Activated T-cell treated with anti-CD3 and anti-CD28 coated beads for 24 hours (primary cell): Measurements from ENCODE around the gene GRM1.

ENCODE experiments used
- DNase-seq: peaks from one replicate; pipeline ENCODE4 v3.0.0-alpha.2; 2020; ENCODE audit warnings: low read depth

GRM1 gene

DNA sequence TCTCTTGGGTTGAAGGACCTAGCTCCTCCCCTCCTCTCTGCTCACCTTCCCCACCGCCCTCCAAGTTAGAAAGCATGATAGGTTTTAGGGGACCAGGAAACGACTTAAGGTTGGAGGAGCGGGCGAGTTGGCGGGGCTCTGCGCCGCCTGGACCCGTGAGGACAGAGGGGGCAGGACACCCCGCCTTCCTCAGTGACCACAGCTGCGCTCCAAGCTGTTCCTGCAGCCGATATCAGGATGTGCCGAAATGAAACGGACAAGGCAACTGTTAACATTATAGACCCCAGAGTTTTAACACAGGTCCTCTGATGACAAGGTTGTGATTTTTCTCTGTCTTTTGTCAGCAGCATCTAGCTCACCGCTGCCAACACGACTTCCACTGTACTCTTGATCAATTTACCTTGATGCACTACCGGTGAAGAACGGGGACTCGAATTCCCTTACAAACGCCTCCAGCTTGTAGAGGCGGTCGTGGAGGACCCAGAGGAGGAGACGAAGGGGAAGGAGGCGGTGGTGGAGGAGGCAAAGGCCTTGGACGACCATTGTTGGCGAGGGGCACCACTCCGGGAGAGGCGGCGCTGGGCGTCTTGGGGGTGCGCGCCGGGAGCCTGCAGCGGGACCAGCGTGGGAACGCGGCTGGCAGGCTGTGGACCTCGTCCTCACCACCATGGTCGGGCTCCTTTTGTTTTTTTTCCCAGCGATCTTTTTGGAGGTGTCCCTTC is at the start of gene GRM1:
Gene GRM1 (plus strand): TSS at position 212 of the 722 bp plus-strand sequence. CDS start 456 bp downstream, at position 668.
- DNase-seq = no peak

DNA sequence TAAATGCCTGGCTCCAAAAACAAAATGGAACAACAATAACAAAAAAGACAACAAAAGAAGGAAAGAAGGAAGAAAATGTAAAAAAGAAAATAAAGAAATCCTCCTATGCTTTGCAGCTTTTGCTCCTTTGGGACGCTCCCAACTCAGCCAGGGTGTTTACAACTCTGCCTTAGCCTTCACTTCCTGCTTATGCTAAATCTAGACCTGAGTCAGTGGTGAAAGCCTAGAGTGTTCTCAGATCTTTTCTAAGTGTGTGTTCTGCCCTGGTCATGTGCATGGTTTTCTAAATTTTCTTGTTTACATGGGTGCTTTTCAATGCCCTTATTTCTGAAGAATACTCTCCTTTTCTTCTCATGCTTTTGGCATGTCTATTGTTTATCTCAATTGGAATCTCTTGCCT is 19.5 kb upstream of the GRM1 start:
- DNase-seq = no peak

- DNase-seq = no peak
Observed at GRCh38 chr6:146014233-146014632, 14.6 kb upstream of the GRM1 start.

DNA sequence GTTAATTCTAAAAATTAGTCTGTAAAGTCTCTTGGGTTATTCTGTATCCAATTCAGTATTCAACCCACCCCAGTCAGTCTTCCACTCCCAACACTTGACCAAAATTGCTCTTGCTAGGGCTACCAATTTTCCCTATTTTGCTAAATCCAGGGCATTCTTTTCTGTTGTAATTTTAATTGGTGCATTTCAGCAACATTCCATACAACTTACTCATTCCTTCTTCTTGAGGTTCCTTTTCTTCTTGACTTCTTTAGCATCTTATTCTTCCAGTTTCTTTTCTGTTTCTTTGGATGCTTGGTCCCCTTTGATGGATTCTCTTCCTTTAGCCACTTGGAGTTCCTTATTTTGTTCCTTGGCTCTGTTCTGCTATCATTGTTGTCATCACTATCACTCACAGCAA is 11.2 kb upstream of the GRM1 start:
- no peak for DNase-seq

DNA sequence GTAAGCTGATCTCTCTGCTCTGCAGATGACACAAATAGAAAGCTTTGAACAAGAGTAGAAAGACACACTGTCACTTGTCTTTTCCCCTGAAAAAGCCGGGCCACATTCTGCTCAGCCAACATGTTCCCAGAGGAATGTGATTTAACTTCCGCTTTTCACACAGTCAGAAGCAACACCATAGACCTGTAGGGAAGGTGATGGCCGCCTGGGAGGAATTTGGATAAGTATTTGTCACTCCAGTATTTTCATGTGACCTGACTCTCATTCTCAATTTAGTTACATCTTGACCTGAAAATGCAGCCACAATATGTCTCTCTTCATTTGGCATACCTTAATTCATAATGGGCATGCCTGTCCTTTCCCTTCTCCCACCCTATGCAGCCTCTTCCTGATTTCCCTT is 2.0 kb upstream of the GRM1 start:
- no peak for DNase-seq

- DNase-seq = no peak
Observed at GRCh38 chr6:146027586-146028251, 1.1 kb upstream of the GRM1 start.

DNA sequence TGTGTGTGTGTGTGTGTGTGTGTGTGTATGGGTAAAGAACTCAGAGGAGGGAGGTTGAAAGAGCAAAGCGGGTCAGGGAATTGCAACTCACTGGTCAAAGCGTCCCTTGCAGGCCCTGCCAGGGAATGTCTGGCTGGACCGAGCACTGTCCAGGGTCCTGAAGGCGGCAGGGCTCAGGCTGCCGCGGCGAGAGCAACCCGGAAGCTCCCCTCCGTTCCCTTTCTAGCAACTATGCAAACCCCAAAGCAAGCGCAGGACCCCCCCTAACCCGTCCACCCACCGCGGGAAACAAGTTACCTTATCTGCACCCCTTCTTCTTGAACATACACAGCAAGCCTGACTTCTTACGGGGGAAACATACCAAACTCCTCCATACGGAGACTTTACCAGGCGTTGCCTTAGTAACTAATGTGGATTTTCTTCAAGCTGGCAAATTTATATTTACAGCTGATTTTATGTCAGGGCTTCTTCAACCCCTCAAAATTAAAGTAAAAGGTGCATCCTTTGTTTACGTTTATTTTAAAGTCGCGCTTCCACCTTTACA is 538 bp upstream of the GRM1 start:
- no peak for DNase-seq

- no peak for DNase-seq
Observed at GRCh38 chr6:146029573-146030184, 817 bp downstream of the GRM1 start.

DNA sequence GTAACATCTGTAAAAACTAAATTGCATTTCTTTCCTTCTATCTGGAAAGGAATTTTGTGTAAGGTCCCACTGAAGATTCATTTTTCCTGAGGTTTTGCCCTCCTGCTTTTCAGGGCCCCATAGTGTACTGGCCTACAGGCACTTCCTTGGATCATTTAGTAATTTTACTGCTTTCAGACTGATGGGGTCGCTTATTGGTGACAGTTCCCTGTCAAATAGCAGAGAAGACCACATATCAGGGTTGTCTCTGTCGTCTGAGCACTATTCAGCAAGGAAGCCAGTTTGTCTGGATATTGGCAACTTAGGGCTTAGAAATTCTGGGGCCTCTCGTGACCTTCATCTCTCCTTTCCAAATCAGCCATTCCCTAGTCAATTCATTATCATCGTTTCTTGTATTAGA is 3.5 kb downstream of the GRM1 start:
- DNase-seq = no peak

- no peak for DNase-seq
Observed at GRCh38 chr6:146040360-146040759, 11.5 kb downstream of the GRM1 start.

- no peak for DNase-seq
Observed at GRCh38 chr6:146041282-146041681, 12.4 kb downstream of the GRM1 start.

GRCh38 chr6:146047371-146047770 is 18.5 kb downstream of the GRM1 start:
- no peak for DNase-seq

GRCh38 chr6:146050168-146050567 is 21.3 kb downstream of the GRM1 start:
- no peak for DNase-seq

DNA sequence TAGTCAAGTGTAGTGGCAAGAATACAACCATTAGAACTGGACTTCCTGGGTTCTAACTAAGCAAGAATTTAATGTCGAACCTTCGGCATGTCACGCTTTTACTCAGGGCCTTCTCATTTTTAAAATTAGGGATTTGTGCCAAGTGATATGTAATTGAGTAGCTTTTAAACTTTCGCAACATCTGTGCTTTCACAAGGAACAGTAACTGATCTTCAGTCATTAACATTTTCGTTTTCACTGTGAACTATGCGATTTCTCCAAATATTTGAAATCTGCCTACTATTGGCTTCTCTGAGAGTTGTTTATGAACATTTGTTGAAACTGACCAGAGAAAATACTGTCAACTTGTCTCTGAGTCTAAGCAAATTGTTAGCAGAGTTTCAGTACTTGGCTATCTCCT is 27.6 kb downstream of the GRM1 start:
- DNase-seq = no peak

- DNase-seq = no peak
Observed at GRCh38 chr6:146065690-146066089, 36.8 kb downstream of the GRM1 start.

GRCh38 chr6:146066506-146066905 is 37.6 kb downstream of the GRM1 start:
- DNase-seq = no peak

GRCh38 chr6:146071781-146072180 is 42.9 kb downstream of the GRM1 start:
- no peak for DNase-seq

GRCh38 chr6:146077992-146078391 is 49.1 kb downstream of the GRM1 start:
- no peak for DNase-seq

- no peak for DNase-seq
Observed at GRCh38 chr6:146087386-146087785, 58.5 kb downstream of the GRM1 start.

DNA sequence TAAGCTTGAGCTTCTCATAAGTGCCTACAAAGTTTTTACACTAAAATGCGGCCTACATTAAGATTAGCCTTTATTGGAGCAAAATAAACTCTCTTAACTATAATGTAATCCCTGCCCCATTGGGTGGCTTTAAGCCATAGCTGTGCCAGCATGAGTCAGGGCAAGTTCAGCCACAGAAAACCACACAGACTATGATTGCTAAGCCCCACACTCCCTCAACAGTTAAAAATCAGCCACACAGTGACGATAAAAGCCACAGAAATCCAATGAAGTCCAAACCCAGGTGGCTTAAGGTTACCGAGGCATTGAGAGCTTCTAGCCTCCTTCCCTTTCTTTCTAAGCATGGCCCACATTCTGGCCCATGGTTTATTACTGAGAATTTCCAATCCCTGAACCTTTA is 61.6 kb downstream of the GRM1 start:
- no peak for DNase-seq

DNA sequence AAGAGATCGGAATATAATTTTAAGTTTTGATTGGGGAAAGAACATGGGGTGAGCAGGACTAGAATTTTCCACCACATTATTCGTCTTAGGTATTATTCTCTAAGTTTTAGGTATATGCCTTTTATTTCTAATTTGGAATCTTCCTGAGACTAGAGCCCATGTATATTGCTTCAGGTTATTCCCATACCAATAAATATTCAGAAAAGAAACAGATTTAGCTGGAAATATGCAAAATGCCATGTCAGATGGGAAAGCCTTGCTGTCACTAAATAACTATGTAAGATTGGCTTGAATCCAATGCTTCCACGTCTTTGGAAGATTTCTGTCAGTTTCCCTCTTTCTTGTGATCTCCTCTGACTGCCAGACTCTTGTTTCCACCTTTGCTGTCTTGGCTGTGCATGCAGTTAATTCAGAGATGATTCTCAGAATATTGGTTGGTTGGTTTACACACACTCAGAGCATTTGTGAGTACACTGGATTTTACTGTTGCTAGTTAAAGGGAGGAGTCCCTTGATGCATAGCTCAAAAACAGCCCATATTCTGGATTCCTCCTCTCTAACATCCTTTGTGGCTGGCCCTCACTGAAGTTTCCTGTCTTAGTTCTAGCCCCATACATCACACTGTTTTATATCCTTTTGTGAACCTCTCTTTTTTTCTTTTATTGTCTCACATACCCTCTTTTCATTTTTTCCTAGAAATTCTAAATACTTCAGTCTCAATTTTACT is 64.3 kb downstream of the GRM1 start:
- DNase-seq = no peak

DNA sequence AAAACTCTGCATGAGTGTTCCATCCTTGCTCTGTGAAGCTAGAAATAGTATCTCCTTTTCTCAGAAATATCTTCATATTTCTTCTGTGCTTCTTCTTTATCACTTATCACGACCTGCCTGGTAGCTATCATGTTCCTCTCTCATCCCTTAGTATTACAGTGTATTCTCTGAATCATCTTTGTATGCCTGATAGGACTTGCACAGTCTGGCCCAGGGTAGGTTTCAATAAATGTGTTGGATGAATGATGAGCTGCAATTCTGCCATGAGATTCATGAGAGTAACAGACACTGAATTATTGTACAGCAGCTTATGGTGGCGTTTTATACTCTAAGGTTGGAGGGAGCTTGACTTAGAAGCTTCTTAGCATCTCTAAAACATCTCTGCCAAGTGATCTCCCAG is 66.6 kb downstream of the GRM1 start:
- DNase-seq = no peak
